Body of pancreas (tissue), 4 donors: Measurements from ENCODE around the gene NEMP2.

ENCODE experiments used
- CTCF ChIP-seq, 7 experiments: fragments of 450-650 bp in 4 of 7; fragments of 200-600 bp in 3 of 7; sonication (generic) in 3 of 7; IDR thresholded peaks; one replicate each; pipeline ENCODE4 v1.5.1; 2016 to 2019; ENCODE audit warnings: antibody characterized with exemption in 7 of 7
- POLR2A ChIP-seq, 3 donors: fragments of 450-650 bp; IDR thresholded peaks; one replicate each; pipeline ENCODE4 v1.6.1; 2016; ENCODE audit warnings: antibody characterized with exemption in 3 of 3, mild to moderate bottlenecking in 2 of 3

GRCh38 chr2:190564838-190565237, 30.3 kb upstream of the NEMP2 start:
- no peak for TF ChIP-seq CTCF (IDR thresholded peaks at IDR 0.05)
- no peak for TF ChIP-seq POLR2A (IDR thresholded peaks at IDR 0.05)
